Rectal smooth muscle tissue (tissue), 1 donor: ENCODE results near the gene PTK7.

Source experiments
- H3K27ac ChIP-seq: one replicate; pipeline ENCODE4 v1.7.0; 2013; ENCODE audit warnings: low read depth, low read length, inconsistent platforms
- H3K27me3 ChIP-seq: one replicate; pipeline ENCODE4 v1.7.0; 2013; ENCODE audit warnings: low read length; ENCODE audit not compliant: control insufficient read depth, insufficient read depth
- H3K36me3 ChIP-seq: one replicate; pipeline ENCODE4 v1.7.0; 2013; ENCODE audit warnings: low read length; ENCODE audit not compliant: control insufficient read depth, insufficient read depth
- H3K4me1 ChIP-seq: one replicate; pipeline ENCODE4 v1.7.0; 2013; ENCODE audit warnings: low read length; ENCODE audit not compliant: control insufficient read depth, insufficient read depth
- H3K4me3 ChIP-seq: one replicate; pipeline ENCODE4 v1.7.0; 2013; ENCODE audit warnings: low read length
- H3K9ac ChIP-seq: one replicate; pipeline ENCODE4 v1.7.0; 2013; ENCODE audit warnings: low read length

The PTK7 gene

GRCh38 chr6:43203718-43204095 lies 127.6 kb downstream of the PTK7 start:
- no peaks in the 10 kb centered on the region for H3K4me1 ChIP-seq
- H3K27me3 ChIP-seq: no peaks in the 10 kb centered on the region
- no peak overlapping the region for H3K27ac ChIP-seq
- H3K9ac ChIP-seq: no peak overlapping the region
- H3K4me3 ChIP-seq: no peak overlapping the region
- peaks cover 19% of the 10 kb centered on the region for H3K36me3 ChIP-seq

DNA sequence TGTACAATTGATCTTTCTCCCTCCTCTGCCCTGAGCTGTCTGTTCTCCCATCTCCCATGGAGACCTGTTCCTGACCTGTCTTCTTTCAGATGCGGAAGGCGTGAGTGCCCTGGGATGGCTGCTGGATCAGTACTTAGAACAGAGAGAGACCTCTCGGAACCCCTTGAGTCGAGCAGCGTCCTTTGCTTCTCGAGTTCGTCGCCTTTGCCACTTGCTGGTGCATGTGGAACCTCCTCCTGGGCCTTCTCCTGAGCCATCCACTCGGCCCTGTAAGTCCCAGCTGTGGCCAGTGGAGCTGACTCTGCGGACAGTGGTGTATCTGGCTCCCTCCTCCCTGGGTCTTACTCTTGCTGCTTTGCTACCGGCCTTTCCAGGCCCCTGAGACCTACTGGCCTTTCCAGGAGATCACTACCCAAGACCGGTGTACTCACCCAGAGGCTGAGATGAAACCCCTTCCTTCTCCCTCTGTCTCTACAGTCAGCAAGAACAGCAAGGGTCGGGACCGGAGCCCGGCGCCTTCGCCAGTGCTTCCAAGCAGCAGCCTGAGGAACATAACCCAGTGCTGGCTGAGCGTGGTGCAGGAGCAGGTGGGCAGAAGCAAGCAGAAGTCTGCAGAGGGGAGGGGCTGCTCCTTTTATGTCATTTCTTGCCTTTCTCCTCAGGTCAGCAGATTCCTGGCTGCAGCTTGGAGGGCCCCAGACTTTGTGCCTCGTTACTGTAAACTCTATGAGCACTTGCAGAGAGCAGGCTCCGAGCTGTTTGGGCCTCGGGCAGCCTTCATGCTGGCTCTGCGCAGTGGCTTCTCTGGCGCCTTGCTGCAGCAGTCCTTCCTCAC lies 128.4 kb downstream of the PTK7 start:
- no peaks in the 10 kb centered on the region for H3K27me3 ChIP-seq
- no peak overlapping the region for H3K27ac ChIP-seq
- no peak overlapping the region for H3K9ac ChIP-seq
- no peak overlapping the region for H3K4me3 ChIP-seq
- peaks cover 19% of the 10 kb centered on the region for H3K36me3 ChIP-seq
- no peaks in the 10 kb centered on the region for H3K4me1 ChIP-seq

DNA sequence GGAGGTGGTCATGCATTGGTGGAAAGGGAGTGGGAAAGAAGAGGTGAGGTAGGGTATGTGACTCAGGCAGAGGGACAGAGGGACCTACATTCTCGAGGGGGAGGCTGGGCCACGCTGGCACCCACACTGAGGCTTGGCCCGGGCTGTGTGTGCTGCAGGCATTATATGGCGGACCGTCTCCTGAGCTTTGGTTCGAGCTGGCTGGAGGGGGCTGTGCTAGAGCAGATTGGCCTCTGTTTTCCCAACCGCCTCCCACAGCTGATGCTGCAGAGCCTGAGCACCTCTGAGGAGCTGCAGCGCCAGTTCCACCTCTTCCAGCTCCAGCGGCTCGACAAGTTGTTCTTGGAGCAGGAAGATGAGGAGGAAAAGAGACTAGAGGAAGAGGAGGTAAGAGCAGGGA lies 129.7 kb downstream of the PTK7 start:
- Histone ChIP-seq H3K4me1 (no peaks in the 10 kb centered on the region), H3K9ac (no peak overlapping the region), H3K36me3 (peaks cover 12% of the 10 kb centered on the region), H3K27ac (no peak overlapping the region), H3K27me3 (no peaks in the 10 kb centered on the region), H3K4me3 (no peak overlapping the region)

GRCh38 chr6:43207286-43207685 lies 131.2 kb downstream of the PTK7 start:
- H3K4me1 ChIP-seq: no peaks in the 10 kb centered on the region

More at GRCh38 chr6:43207286-43207685, 131.2 kb downstream of the PTK7 start:
- peaks cover 10% of the 10 kb centered on the region for H3K36me3 ChIP-seq
- H3K27me3 ChIP-seq: no peaks in the 10 kb centered on the region
- H3K9ac ChIP-seq: no peak overlapping the region
- no peak overlapping the region for H3K27ac ChIP-seq
- no peak overlapping the region for H3K4me3 ChIP-seq
